Nephron (organoid): Measurements from ENCODE around the gene CD63.

Experiments used
- H3K27ac Mint-ChIP-seq, 3 experiments: 2 replicates each; pipeline ENCODE4 v1.8.0; 2020; ENCODE audit warnings: mixed read lengths in 3 of 3, mild to moderate bottlenecking in 2 of 3, moderate library complexity in 1 of 3
- H3K27me3 Mint-ChIP-seq: 2 replicates; pipeline ENCODE4 v1.8.0; 2021; ENCODE audit warnings: low read depth, mild to moderate bottlenecking, moderate library complexity, mixed read lengths
- H3K36me3 Mint-ChIP-seq: 2 replicates; pipeline ENCODE4 v1.8.0; 2020; ENCODE audit warnings: low read depth, mixed read lengths
- H3K4me1 Mint-ChIP-seq: 2 replicates; pipeline ENCODE4 v1.8.0; 2020; ENCODE audit warnings: mixed read lengths
- H3K4me3 Mint-ChIP-seq, 3 experiments: 2 replicates each; pipeline ENCODE4 v1.8.0; 2020; ENCODE audit warnings: mild to moderate bottlenecking in 3 of 3, mixed read lengths in 3 of 3, moderate library complexity in 2 of 3
- H3K9me3 Mint-ChIP-seq: 2 replicates; pipeline ENCODE4 v1.8.0; 2020; ENCODE audit warnings: mixed read lengths
- CTCF ChIP-seq, 3 experiments: fragments of 200-600 bp; sonication (generic); IDR thresholded peaks; one replicate each; pipeline ENCODE4 v1.5.0; 2021; ENCODE audit warnings: antibody characterized with exemption in 3 of 3; ENCODE audit not compliant: unreplicated experiment in 3 of 3

CD63 gene

DNA sequence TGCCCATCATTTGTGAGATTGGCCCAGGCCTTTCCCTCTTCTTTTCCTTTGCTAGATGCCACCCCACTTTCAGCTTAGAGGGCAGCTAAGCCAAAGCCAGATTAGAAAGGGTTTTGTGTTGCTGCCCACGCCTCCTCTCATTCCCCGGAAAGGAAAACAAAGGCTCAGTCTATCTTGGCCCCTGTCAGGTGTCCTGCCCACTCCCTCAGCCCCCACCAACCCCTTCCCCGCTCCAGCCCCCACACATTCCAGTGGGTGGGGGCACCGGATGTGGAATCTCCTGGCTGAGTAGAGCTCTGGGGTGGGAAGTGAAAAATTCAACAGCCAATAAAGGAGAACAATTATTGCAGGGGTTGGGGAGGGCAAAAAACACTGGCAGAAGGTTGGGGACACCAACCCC is 10.8 kb downstream of the CD63 start:
- H3K4me3 Mint-ChIP-seq = peak overlapping the region; percentile 89 to 94 (median 92)
- peaks cover 60% of the 10 kb centered on the region for H3K4me1 Mint-ChIP-seq
- TF ChIP-seq CTCF (IDR thresholded peaks at IDR 0.05; ENCODE audit: unreplicated experiment in 3 of 3) = no peak

DNA sequence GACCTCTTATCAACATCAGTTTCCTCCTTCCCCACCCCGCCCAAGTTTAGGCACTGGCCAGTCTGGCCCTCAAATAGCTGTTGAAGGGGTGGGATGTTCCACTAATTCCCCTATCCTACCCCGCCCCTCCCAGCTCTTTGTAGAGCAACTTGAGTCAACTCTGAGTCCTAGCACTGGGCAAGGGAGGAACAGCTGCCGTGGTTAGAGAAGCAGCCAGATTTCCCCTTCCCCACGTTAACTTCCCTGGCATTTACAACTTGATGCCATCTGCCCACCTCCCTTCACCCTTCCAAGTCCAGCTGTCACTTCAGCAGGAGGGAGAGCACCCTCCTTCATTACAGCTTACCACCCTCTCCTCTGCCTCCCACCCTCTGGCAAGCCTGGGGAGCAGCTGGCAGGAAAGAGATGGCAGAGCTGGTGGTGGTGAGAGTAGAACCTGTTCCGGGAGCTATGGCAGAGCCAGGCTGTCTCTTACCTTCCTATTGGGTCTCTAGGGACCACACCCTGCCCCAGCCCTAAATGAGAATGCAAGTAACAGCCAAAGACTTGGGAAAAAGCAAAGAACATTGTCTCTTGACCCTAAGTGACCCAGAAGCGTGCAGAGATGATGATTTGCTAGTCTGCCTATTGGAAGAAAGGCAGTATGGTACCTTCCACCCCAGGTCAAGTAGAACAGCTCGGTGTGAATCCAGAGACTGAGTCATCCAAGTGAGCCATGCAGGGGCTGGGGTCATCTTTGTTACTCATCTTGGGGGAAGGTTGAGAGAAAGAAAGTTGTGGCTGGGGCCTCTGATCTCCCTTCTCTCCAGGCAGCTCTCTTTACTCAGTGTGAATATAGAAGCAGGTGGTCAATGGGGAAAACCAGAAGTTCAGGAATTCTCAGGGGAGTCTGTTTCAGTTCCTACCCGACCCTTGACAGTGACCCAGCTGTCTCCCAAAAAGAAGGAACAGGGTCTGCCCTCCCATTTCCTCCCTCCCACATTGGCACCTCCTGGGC is 11.5 kb downstream of the CD63 start:
- peaks cover 64% of the 10 kb centered on the region for H3K4me1 Mint-ChIP-seq
- TF ChIP-seq CTCF (IDR thresholded peaks at IDR 0.05; ENCODE audit: unreplicated experiment in 3 of 3) = no peak
- H3K4me3 Mint-ChIP-seq = peak overlapping the region; percentile 89 to 94 (median 92)
- H3K27ac Mint-ChIP-seq = peak overlapping the region; percentile 91 to 93 (median 92)
- H3K9me3 Mint-ChIP-seq = no peaks in the 10 kb centered on the region
- H3K27me3 Mint-ChIP-seq = no peaks in the 10 kb centered on the region
- H3K36me3 Mint-ChIP-seq = no peaks in the 10 kb centered on the region

More for the DNA sequence above, 10.8 kb downstream of the CD63 start:
- Mint-ChIP-seq H3K36me3 (peaks cover under 1% of the 10 kb centered on the region), H3K27me3 (no peaks in the 10 kb centered on the region), H3K27ac (peak overlapping the region; percentile 91 to 93 (median 92)), H3K9me3 (no peaks in the 10 kb centered on the region)

DNA sequence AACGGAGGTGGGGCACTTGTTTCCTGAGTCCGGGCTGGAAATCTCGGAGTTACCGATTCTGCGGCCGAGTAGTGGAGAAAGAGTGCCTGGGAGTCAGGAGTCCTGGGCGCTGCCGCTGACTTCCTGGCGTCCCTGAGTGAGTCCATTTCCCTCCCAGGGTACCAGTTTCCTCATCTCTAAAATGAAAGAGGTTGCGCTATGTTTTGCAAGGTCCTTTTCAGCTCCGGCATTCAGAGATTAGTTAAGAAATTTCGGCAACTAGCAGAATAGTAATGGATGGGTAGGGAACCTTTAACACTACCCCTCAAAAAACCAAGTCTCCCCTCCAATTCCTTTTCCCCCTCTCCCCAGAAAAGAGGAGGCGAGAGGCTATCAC is 12.2 kb downstream of the CD63 start:
- peaks cover 72% of the 10 kb centered on the region for H3K4me1 Mint-ChIP-seq
- TF ChIP-seq CTCF (IDR thresholded peaks at IDR 0.05; ENCODE audit: unreplicated experiment in 3 of 3) = no peak

GRCh38 chr12:55715833-55716581 is 12.8 kb downstream of the CD63 start, which contains the start of gene BLOC1S1:
TSS of gene BLOC1S1 (plus strand) at chr12:55716046. CDS start at chr12:55716052, 6 bp downstream.
- no peak for TF ChIP-seq CTCF (IDR thresholded peaks at IDR 0.05; ENCODE audit: unreplicated experiment in 3 of 3)
- H3K9me3 Mint-ChIP-seq = no peaks in the 10 kb centered on the region

More for the DNA sequence above, 12.2 kb downstream of the CD63 start:
- Mint-ChIP-seq H3K27me3 (peaks cover 5% of the 10 kb centered on the region), H3K4me3 (peak overlapping the region; percentile 89 to 94 (median 92)), H3K9me3 (no peaks in the 10 kb centered on the region), H3K36me3 (no peaks in the 10 kb centered on the region), H3K27ac (peak overlapping the region; percentile 91 to 93 (median 92))

GRCh38 chr12:55715169-55715764 is 13.5 kb downstream of the CD63 start:
- Mint-ChIP-seq H3K9me3 (no peaks in the 10 kb centered on the region), H3K36me3 (no peaks in the 10 kb centered on the region), H3K27ac (peak overlapping the region; percentile 91 to 93 (median 92)), H3K4me1 (peaks cover 65% of the 10 kb centered on the region), H3K27me3 (peaks cover 10% of the 10 kb centered on the region), H3K4me3 (peak overlapping the region; percentile 89 to 94 (median 92))
- TF ChIP-seq CTCF (IDR thresholded peaks at IDR 0.05; ENCODE audit: unreplicated experiment in 3 of 3) = no peak

More at GRCh38 chr12:55715833-55716581, 12.8 kb downstream of the CD63 start, which contains the start of gene BLOC1S1:
- Mint-ChIP-seq H3K4me3 (peak within 1 kb of the TSS; percentile 89 to 94 (median 92)), H3K27me3 (peaks cover 5% of the 10 kb centered on the region), H3K4me1 (peaks cover 72% of the 10 kb centered on the region), H3K36me3 (no peaks in the 10 kb centered on the region), H3K27ac (peak within 1 kb of the TSS; percentile 91 to 93 (median 92))
